SU-DHL-6 (cell line): ENCODE data around the gene STK32B.
"Not testable (repeated sequence)": the region's sequence is repeated elsewhere in the genome, so short reads cannot be mapped to it uniquely, and the experiment has no call there.

Source experiments
- EZH2phosphoT487 ChIP-seq: fragments of 200-600 bp; sonication (generic), shearing (Covaris generic); conservative IDR thresholded peaks from 2 replicates; pipeline ENCODE4 v1.6.1; 2018; ENCODE audit warnings: mild to moderate bottlenecking, antibody characterized with exemption, low read length, moderate library complexity, mixed read lengths
- TF ChIP-seq, protein P1 (sequence below): fragments of 200-600 bp; sonication (generic); IDR thresholded peaks from one replicate; pipeline ENCODE4 v1.5.1; 2017; ENCODE audit warnings: antibody characterized with exemption, mild to moderate bottlenecking, low read length, moderate library complexity; ENCODE audit not compliant: insufficient read depth, poor library complexity, severe bottlenecking

DNA sequence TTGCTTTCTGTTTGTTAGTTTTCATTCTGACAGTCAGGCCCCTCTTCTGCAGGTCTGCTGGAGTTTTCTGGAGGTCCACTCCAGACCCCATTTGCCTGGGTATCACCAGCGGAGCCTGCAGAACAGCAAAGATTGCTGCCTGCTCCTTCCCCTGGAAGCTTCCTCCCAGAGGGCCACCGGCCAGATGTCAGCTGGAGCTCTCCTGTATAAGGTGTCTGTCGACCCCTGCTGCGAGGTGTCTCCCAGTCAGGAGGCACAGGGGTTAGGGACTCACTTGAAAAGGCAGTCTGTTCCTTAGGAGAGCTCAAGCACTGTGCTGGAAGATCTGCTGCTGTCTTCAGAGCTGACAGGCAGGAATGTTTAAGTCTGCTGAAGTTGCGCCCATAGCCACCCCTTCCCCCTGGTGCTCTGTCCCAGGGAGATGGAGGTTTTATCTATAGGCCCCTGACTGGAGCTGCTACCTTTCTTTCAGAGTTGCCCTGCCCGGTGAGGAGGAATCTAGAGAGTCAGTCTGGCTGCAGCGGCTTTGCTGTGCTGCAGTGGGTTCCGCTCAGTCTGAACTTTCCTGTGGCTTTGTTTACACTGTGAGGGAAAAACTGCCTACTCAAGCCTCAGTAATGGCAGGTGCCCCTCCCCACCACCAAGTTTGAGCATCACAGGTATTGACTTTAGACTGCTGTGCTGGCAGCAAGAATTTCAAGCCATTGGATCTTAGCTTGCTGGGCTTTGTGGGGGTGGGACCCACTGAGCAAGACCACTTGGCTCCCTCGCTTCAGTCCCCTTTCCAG is 246.9 kb downstream of the STK32B start:
- TF ChIP-seq, protein P1, sequence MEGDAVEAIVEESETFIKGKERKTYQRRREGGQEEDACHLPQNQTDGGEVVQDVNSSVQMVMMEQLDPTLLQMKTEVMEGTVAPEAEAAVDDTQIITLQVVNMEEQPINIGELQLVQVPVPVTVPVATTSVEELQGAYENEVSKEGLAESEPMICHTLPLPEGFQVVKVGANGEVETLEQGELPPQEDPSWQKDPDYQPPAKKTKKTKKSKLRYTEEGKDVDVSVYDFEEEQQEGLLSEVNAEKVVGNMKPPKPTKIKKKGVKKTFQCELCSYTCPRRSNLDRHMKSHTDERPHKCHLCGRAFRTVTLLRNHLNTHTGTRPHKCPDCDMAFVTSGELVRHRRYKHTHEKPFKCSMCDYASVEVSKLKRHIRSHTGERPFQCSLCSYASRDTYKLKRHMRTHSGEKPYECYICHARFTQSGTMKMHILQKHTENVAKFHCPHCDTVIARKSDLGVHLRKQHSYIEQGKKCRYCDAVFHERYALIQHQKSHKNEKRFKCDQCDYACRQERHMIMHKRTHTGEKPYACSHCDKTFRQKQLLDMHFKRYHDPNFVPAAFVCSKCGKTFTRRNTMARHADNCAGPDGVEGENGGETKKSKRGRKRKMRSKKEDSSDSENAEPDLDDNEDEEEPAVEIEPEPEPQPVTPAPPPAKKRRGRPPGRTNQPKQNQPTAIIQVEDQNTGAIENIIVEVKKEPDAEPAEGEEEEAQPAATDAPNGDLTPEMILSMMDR: not testable (repeated sequence)
- not testable (repeated sequence) for TF ChIP-seq EZH2phosphoT487
